ENCODE measurements around the gene AGAP1. TPM values are rescaled to one million over a fixed set of nuclear protein-coding genes. Genes with fewer than 3 reads are reported as not detected.
"Not testable (repeated sequence)": the region's sequence is repeated elsewhere in the genome, so short reads cannot be mapped to it uniquely, and the experiment has no call there.

AGAP1 gene
- total and polyA plus RNA-seq, 7 donors = 4.2 to 21.6 (median 16.6) TPM

DNA sequence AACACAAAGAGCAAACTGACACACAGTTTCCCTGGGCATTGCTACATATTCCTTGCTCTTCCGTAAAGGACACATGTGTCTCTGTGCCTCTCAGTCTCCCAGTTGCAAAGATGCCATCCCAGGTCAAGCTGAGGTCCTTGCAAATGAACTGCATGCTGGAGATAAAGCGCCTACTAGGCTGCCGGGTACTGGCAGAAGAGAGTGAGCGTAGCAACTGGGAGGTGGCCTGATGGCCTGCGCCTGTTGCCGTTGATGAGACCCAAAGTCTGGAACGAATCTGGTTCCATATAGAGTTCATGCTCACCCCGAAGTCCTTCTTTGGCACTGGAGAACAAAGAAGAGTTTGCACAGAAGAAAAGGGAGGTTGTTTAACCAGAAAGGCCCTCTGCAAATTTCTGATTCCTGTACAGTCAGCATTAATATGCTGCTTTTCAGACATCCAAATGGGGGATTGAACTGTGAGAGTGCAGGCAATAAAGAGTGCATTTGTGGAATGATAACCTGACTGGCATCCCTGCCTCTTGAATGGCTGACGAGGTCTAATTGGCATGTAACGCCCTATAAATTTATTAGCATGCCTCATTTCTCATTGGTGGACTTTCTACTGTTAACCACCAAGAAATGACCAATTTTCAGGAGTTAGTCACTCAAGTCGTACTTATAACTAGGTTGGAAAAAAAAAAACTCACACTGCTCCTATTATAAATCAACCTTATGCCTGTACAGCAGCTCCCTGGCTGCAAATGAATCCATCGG is 595.6 kb downstream of the AGAP1 start:
- Histone ChIP-seq H3K4me1 (no peaks in the 10 kb centered on the region), H3K27me3 (ENCODE audit: insufficient read depth in 3 of 3, low read length in 2 of 3) (no peaks in the 10 kb centered on the region), H3K27ac (no peak overlapping the region), H3K36me3 (ENCODE audit: insufficient read depth in 1 of 2, low read depth in 1 of 2) (no peaks in the 10 kb centered on the region), H3K9me3 (no peaks in the 10 kb centered on the region), H3K4me3 (no peak overlapping the region)
- intact Hi-C loops (cut with DNase I) = no loop called here
- ATAC-seq = no peak
- TF ChIP-seq, protein P1, sequence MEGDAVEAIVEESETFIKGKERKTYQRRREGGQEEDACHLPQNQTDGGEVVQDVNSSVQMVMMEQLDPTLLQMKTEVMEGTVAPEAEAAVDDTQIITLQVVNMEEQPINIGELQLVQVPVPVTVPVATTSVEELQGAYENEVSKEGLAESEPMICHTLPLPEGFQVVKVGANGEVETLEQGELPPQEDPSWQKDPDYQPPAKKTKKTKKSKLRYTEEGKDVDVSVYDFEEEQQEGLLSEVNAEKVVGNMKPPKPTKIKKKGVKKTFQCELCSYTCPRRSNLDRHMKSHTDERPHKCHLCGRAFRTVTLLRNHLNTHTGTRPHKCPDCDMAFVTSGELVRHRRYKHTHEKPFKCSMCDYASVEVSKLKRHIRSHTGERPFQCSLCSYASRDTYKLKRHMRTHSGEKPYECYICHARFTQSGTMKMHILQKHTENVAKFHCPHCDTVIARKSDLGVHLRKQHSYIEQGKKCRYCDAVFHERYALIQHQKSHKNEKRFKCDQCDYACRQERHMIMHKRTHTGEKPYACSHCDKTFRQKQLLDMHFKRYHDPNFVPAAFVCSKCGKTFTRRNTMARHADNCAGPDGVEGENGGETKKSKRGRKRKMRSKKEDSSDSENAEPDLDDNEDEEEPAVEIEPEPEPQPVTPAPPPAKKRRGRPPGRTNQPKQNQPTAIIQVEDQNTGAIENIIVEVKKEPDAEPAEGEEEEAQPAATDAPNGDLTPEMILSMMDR (IDR thresholded peaks at IDR 0.05) = no peak
- DNase-seq = no peak
- 84 to 90% (median 84%) methylated on average over 12 of the region's 12 CpGs for WGBS, 3 donors

DNA sequence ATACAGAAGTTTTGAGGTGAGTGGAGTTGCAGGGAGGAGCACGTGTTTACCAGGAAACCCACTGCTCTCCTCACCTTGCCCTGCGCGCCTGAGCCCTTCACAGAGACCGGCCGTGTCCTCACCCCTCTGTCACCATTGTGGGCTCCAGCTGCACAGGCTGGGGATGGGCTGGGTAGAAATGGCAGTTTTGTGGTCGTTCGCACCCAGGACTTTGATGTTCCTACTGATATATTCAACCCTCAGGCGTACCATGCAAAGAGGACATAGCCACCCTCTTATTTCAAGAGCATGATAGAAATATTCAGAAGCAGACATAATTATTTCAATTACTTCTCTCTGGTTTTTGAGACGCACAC is 596.2 kb downstream of the AGAP1 start:
- no peak for ATAC-seq
- no peaks in the 10 kb centered on the region for H3K27me3 ChIP-seq (ENCODE audit: insufficient read depth in 3 of 3, low read length in 2 of 3)
- WGBS, 3 donors = 86 to 90% (median 86%) methylated on average over 9 of the region's 9 CpGs
- H3K27ac ChIP-seq = no peak overlapping the region
- TF ChIP-seq, protein P1 (IDR thresholded peaks at IDR 0.05) = no peak
- intact Hi-C loops (cut with DNase I) = no loop called here
- H3K9me3 ChIP-seq = no peaks in the 10 kb centered on the region
- H3K36me3 ChIP-seq (ENCODE audit: insufficient read depth in 1 of 2, low read depth in 1 of 2) = no peaks in the 10 kb centered on the region
- no peaks in the 10 kb centered on the region for H3K4me1 ChIP-seq
- no peak overlapping the region for H3K4me3 ChIP-seq
- no peak for DNase-seq

DNA sequence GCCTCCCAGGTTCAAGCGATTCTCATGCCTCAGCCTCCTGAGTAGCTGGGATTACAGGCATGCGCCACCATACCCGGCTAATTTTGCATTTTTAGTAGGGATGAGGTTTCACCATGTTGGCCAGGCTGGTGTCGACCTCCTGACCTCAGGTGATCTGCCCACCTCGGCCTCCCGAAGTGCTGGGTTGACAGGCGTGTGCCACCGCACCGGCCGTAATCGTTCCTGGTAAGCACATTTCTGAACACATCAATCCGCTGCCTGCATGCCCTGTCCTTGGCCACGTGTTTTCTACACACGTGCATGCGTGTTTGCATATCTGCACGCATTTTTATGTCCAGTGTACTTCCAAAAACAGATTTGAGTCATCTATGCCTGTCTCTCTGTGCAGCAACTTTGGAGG is 597.0 kb downstream of the AGAP1 start:
- intact Hi-C loops (cut with DNase I); H3K36me3 ChIP-seq (ENCODE audit: insufficient read depth in 1 of 2, low read depth in 1 of 2); DNase-seq; H3K9me3 ChIP-seq; H3K27me3 ChIP-seq (ENCODE audit: insufficient read depth in 3 of 3, low read length in 2 of 3); H3K4me3 ChIP-seq; H3K4me1 ChIP-seq; H3K27ac ChIP-seq; ATAC-seq: not testable (repeated sequence)
- WGBS, 3 donors = 92 to 96% (median 95%) methylated on average over 16 of the region's 16 CpGs

DNA sequence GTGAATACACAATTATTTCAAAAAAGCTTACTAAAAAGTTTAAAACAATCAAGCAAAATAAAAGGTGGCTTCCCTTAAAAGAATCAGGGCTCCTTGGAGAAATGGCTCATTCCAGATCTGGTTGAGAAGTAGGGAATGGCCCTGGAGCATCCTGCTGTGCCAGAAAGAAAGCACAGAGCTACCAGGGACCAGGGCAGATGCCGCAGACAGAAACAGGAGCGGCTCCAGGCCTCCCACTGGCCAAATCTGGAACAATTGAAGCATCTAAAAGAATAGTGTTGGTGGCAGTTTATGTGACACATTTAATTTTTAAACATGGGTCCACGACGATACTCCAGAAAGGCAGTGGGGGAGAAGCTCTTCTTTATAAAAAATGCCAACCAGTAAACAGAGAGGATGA is 598.9 kb downstream of the AGAP1 start:
- H3K36me3 ChIP-seq (ENCODE audit: insufficient read depth in 1 of 2, low read depth in 1 of 2) = no peaks in the 10 kb centered on the region
- H3K27ac ChIP-seq = no peak overlapping the region
- intact Hi-C loops (cut with DNase I) = no loop called here
- H3K9me3 ChIP-seq = no peaks in the 10 kb centered on the region
- no peak for DNase-seq
- TF ChIP-seq, protein P1 (IDR thresholded peaks at IDR 0.05) = no peak
- no peaks in the 10 kb centered on the region for H3K4me1 ChIP-seq
- no peak for ATAC-seq
- no peaks in the 10 kb centered on the region for H3K27me3 ChIP-seq (ENCODE audit: insufficient read depth in 3 of 3, low read length in 2 of 3)
- 81 to 88% (median 85%) methylated on average over 4 of the region's 4 CpGs for WGBS, 3 donors
- H3K4me3 ChIP-seq = no peak overlapping the region

DNA sequence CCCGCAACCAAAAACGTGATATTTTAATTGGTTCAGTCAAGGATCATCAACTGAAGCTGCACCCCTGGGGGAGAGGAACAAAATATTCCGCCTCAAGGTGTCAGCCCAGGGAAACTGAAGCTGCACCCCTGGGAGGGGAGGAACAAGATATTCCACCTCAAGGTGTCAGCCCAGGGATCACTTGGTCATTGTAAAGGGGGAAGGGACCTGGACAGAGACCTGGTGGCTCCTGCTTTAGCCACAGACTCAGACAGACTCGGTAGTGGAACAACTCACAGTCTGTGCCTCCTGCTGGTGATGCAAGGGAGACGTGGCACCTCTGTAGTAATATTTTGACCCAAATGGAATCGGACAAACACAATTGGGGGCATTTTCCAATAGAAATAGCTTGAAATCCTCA is 599.3 kb downstream of the AGAP1 start:
- DNase-seq = no peak
- Histone ChIP-seq H3K9me3 (no peaks in the 10 kb centered on the region), H3K27me3 (ENCODE audit: insufficient read depth in 3 of 3, low read length in 2 of 3) (no peaks in the 10 kb centered on the region), H3K4me1 (no peaks in the 10 kb centered on the region), H3K27ac (no peak overlapping the region), H3K36me3 (ENCODE audit: insufficient read depth in 1 of 2, low read depth in 1 of 2) (no peaks in the 10 kb centered on the region), H3K4me3 (no peak overlapping the region)
- 81 to 85% (median 82%) methylated on average over 6 of the region's 6 CpGs for WGBS, 3 donors
- intact Hi-C loops (cut with DNase I) = no loop called here
- no peak for ATAC-seq
- TF ChIP-seq, protein P1 (IDR thresholded peaks at IDR 0.05) = no peak
